ENCODE measurements around the gene TNS1.

Gene TNS1

GRCh38 chr2:217797661-217798069, 205.1 kb downstream of the TNS1 start:
- Histone ChIP-seq H3K9me3 (ENCODE audit: control insufficient read depth, low read length) (no peaks in the 10 kb centered on the region), H3K4me1 (ENCODE audit: control insufficient read depth, insufficient read depth, low read length) (no peaks in the 10 kb centered on the region), H3K27me3 (ENCODE audit: control insufficient read depth, insufficient read depth, low read length) (no peaks in the 10 kb centered on the region), H3K4me3 (ENCODE audit: low read length) (no peak overlapping the region), H3K9ac (ENCODE audit: low read length) (no peak overlapping the region), H3K36me3 (ENCODE audit: control insufficient read depth, insufficient read depth, low read length) (no peaks in the 10 kb centered on the region)

GRCh38 chr2:217797165-217797564, 205.6 kb downstream of the TNS1 start:
- no peaks in the 10 kb centered on the region for H3K27me3 ChIP-seq (ENCODE audit: control insufficient read depth, insufficient read depth, low read length)
- no peaks in the 10 kb centered on the region for H3K4me1 ChIP-seq (ENCODE audit: control insufficient read depth, insufficient read depth, low read length)
- no peaks in the 10 kb centered on the region for H3K9me3 ChIP-seq (ENCODE audit: control insufficient read depth, low read length)
- H3K4me3 ChIP-seq (ENCODE audit: low read length), result no peak overlapping the region
- H3K9ac ChIP-seq (ENCODE audit: low read length), result no peak overlapping the region
- H3K36me3 ChIP-seq (ENCODE audit: control insufficient read depth, insufficient read depth, low read length), result no peaks in the 10 kb centered on the region

- Histone ChIP-seq H3K27me3 (ENCODE audit: control insufficient read depth, insufficient read depth, low read length) (no peaks in the 10 kb centered on the region), H3K36me3 (ENCODE audit: control insufficient read depth, insufficient read depth, low read length) (no peaks in the 10 kb centered on the region), H3K4me3 (ENCODE audit: low read length) (no peak overlapping the region), H3K4me1 (ENCODE audit: control insufficient read depth, insufficient read depth, low read length) (no peaks in the 10 kb centered on the region), H3K9me3 (ENCODE audit: control insufficient read depth, low read length) (no peaks in the 10 kb centered on the region), H3K9ac (ENCODE audit: low read length) (no peak overlapping the region)
Measured at GRCh38 chr2:217795706-217796465, 206.9 kb downstream of the TNS1 start.

- Histone ChIP-seq H3K27me3 (ENCODE audit: control insufficient read depth, insufficient read depth, low read length) (no peaks in the 10 kb centered on the region), H3K4me3 (ENCODE audit: low read length) (no peak overlapping the region), H3K9ac (ENCODE audit: low read length) (no peak overlapping the region), H3K9me3 (ENCODE audit: control insufficient read depth, low read length) (no peaks in the 10 kb centered on the region), H3K36me3 (ENCODE audit: control insufficient read depth, insufficient read depth, low read length) (no peaks in the 10 kb centered on the region), H3K4me1 (ENCODE audit: control insufficient read depth, insufficient read depth, low read length) (no peaks in the 10 kb centered on the region)
Measured at GRCh38 chr2:217795067-217795466, 207.7 kb downstream of the TNS1 start.

GRCh38 chr2:217794133-217794986, 208.4 kb downstream of the TNS1 start:
- Histone ChIP-seq H3K27me3 (ENCODE audit: control insufficient read depth, insufficient read depth, low read length) (peaks cover 3% of the 10 kb centered on the region), H3K9ac (ENCODE audit: low read length) (no peak overlapping the region), H3K9me3 (ENCODE audit: control insufficient read depth, low read length) (no peaks in the 10 kb centered on the region), H3K4me1 (ENCODE audit: control insufficient read depth, insufficient read depth, low read length) (peaks cover 3% of the 10 kb centered on the region), H3K36me3 (ENCODE audit: control insufficient read depth, insufficient read depth, low read length) (no peaks in the 10 kb centered on the region), H3K4me3 (ENCODE audit: low read length) (no peak overlapping the region)

GRCh38 chr2:217793566-217794132, 209.1 kb downstream of the TNS1 start:
- Histone ChIP-seq H3K27me3 (ENCODE audit: control insufficient read depth, insufficient read depth, low read length) (peaks cover 3% of the 10 kb centered on the region), H3K4me1 (ENCODE audit: control insufficient read depth, insufficient read depth, low read length) (peaks cover 7% of the 10 kb centered on the region), H3K4me3 (ENCODE audit: low read length) (no peak overlapping the region), H3K36me3 (ENCODE audit: control insufficient read depth, insufficient read depth, low read length) (no peaks in the 10 kb centered on the region), H3K9ac (ENCODE audit: low read length) (no peak overlapping the region), H3K9me3 (ENCODE audit: control insufficient read depth, low read length) (no peaks in the 10 kb centered on the region)

- Histone ChIP-seq H3K9me3 (ENCODE audit: control insufficient read depth, low read length) (no peaks in the 10 kb centered on the region), H3K36me3 (ENCODE audit: control insufficient read depth, insufficient read depth, low read length) (no peaks in the 10 kb centered on the region), H3K4me1 (ENCODE audit: control insufficient read depth, insufficient read depth, low read length) (peaks cover 7% of the 10 kb centered on the region), H3K9ac (ENCODE audit: low read length) (no peak overlapping the region), H3K4me3 (ENCODE audit: low read length) (no peak overlapping the region), H3K27me3 (ENCODE audit: control insufficient read depth, insufficient read depth, low read length) (peaks cover 3% of the 10 kb centered on the region)
Measured at GRCh38 chr2:217792626-217793527, 209.9 kb downstream of the TNS1 start.

GRCh38 chr2:217791551-217791950, 211.2 kb downstream of the TNS1 start:
- H3K4me1 ChIP-seq (ENCODE audit: control insufficient read depth, insufficient read depth, low read length), result peaks cover 7% of the 10 kb centered on the region
- no peaks in the 10 kb centered on the region for H3K36me3 ChIP-seq (ENCODE audit: control insufficient read depth, insufficient read depth, low read length)

GRCh38 chr2:217790681-217791392, 212.0 kb downstream of the TNS1 start:
- Histone ChIP-seq H3K36me3 (ENCODE audit: control insufficient read depth, insufficient read depth, low read length) (no peaks in the 10 kb centered on the region), H3K9me3 (ENCODE audit: control insufficient read depth, low read length) (no peaks in the 10 kb centered on the region), H3K9ac (ENCODE audit: low read length) (no peak overlapping the region), H3K4me3 (ENCODE audit: low read length) (no peak overlapping the region), H3K27me3 (ENCODE audit: control insufficient read depth, insufficient read depth, low read length) (peaks cover 3% of the 10 kb centered on the region), H3K4me1 (ENCODE audit: control insufficient read depth, insufficient read depth, low read length) (peaks cover 7% of the 10 kb centered on the region)

More at GRCh38 chr2:217791551-217791950, 211.2 kb downstream of the TNS1 start:
- peaks cover 3% of the 10 kb centered on the region for H3K27me3 ChIP-seq (ENCODE audit: control insufficient read depth, insufficient read depth, low read length)
- H3K9ac ChIP-seq (ENCODE audit: low read length), result no peak overlapping the region
- H3K9me3 ChIP-seq (ENCODE audit: control insufficient read depth, low read length), result no peaks in the 10 kb centered on the region
- no peak overlapping the region for H3K4me3 ChIP-seq (ENCODE audit: low read length)

GRCh38 chr2:217790195-217790594, 212.6 kb downstream of the TNS1 start:
- Histone ChIP-seq H3K4me1 (ENCODE audit: control insufficient read depth, insufficient read depth, low read length) (peaks cover 7% of the 10 kb centered on the region), H3K36me3 (ENCODE audit: control insufficient read depth, insufficient read depth, low read length) (no peaks in the 10 kb centered on the region), H3K9me3 (ENCODE audit: control insufficient read depth, low read length) (no peaks in the 10 kb centered on the region), H3K4me3 (ENCODE audit: low read length) (no peak overlapping the region), H3K9ac (ENCODE audit: low read length) (peak overlapping the region; percentile 19), H3K27me3 (ENCODE audit: control insufficient read depth, insufficient read depth, low read length) (peaks cover 3% of the 10 kb centered on the region)

GRCh38 chr2:217789736-217790181, 213.0 kb downstream of the TNS1 start:
- H3K9ac ChIP-seq (ENCODE audit: low read length), result peak overlapping the region; percentile 19
- peaks cover 7% of the 10 kb centered on the region for H3K4me1 ChIP-seq (ENCODE audit: control insufficient read depth, insufficient read depth, low read length)
- no peaks in the 10 kb centered on the region for H3K9me3 ChIP-seq (ENCODE audit: control insufficient read depth, low read length)
- H3K27me3 ChIP-seq (ENCODE audit: control insufficient read depth, insufficient read depth, low read length), result peaks cover 3% of the 10 kb centered on the region
- H3K4me3 ChIP-seq (ENCODE audit: low read length), result no peak overlapping the region
- H3K36me3 ChIP-seq (ENCODE audit: control insufficient read depth, insufficient read depth, low read length), result no peaks in the 10 kb centered on the region

Data from mucosa of stomach (tissue), 1 donor.